Measurements from ENCODE around the gene GALNT2.

The GALNT2 gene

DNA sequence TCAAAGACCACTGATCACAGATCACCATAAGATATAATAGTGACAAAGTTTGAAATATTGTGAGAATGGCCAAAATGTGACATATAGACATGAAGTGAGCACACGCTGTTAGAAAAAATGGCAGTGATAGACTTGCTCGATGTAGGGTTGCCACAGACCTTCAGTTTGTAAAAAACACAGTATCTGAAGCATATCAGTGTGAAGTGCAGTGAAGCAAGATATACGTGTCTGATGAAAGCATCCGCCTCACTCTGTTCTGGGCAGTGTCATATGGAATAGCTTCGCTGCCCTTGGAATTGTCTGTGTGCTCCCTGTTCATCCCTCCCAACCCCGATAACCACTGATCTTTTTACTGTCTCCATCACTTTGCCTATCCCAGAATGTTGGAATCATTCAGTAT lies 50.7 kb downstream of the GALNT2 start:
- DNase-seq = no peak

DNA sequence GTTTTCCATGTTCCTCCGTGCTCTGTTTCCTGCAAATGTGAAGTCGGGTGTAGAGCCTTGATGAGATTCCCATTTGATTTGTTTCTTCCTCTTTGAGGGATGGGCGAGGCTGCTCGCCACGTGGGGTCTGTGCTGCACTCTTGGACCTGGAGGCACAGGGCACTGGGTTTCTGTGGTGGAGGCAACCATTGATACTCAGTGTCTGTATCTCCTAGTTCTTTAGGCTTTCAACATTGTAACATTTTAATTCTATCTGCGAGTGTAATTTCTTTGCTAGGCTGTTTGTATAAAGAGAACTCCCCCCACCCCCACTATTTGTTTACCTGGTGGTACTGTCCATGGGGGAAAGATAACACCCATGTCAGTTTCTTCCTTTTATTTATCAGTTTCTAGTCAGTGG lies 52.3 kb downstream of the GALNT2 start:
- no peak for DNase-seq

DNA sequence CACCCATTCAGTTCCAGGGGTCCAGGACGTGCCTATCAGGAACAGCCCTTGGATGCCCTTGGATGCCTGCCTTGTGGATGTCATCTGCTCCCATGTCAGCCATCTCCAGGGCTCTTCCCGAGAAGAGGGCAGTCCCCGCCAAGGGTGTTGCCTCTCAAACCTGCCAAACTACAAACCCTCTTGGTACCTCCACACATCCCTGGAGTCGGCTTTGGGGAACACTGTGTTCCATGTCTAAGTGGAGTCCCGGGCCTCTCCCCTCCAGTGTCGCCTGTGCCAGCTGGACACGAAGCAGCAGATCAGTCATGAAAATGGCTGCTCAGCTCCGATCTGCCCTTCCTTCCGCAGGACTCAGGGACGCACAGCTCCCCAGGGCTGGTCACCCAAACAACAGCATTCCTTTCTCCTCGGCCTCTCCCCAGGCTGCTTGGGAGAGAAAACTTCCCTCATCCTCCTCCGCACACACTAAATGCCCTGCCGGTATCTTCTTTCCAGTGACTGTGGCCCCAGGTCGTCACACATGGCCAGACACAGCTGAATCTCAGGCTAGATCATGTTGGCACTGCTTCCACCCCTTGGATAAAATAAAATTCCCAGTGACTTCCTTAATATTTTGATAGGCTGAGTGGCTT lies 53.4 kb downstream of the GALNT2 start:
- DNase-seq = no peak

DNA sequence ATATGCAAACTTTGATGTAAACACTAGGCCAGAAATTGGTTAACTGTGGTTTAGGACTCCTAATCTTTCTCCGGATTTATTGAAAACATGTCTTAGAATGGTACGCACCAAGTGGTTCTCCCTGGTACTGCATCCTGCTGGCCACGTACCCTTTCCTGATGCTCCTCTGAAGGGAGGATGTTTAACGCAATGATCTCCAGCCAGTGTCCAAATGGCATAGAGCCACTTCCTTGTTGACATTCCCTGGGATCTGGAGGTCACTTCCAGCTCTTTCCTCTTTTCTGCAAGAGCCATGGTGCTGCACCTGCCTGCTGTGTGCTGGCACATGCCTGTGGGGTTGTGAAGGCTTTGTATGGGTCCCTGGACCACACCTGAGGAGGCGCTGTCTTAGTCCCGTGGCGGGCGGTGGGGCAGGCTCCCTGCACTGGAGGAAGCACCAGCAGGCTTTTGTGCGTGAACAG lies 53.9 kb downstream of the GALNT2 start:
- DNase-seq = no peak

DNA sequence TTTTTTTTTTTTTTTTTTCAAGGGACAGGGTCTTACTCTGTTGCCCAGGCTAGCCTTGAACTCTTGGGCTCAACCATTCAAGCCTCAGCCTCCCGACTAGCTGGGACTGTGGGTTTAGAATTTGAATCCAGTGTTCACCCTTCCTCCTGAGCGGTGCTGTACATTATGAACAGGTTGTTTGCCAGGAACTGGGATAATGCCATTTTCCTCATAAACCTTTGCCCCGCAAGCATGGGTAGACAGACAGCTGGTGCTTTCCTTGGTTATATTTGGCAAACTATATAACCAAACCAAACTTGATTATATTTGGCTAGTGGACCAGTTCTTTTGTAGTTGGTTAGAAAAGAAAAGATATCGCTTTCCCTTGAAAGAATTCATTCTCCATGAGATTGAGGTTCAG lies 54.9 kb downstream of the GALNT2 start:
- DNase-seq = no peak

DNA sequence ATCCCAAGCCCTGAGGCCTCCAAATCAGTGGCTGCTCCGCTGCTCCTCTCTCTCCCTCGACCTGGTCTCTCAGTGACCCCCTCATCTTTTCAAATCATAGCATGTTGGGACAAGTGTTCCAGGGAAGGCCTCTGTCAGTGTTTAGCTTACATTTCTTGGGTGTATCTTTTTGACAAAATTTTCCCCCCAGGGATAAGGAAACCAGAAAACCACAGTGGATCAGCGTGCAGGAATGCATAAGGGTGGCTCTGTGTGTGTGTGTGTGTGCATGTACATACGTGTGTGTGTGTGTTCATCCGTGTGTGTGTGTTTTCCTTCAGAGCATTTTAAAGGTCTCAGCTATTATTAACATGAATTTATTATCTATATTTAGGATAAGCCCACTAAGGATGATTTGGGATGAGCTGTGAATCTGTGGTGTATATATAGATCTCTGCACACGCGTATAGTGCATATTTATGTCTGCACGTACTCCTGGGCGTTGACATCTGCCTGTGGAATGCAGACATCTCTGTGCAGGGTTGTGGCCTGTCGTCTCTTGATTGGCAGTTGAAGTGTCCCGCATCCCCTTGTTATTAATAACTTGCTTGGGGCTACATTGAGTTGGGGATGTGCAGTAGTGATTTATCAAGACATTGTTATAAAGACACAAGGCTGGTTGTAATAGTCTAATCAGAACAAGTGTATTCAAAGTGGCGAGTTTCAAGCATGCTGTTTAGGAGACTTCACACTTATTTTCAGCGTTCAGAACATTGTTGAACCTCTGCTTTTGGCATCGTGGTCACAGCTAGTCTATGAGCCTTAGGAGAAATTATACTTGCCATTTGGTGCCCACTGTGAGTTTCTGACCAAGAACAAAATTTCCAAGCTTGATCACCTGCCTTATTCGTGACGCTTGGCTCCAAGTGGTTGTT lies 55.6 kb downstream of the GALNT2 start:
- DNase-seq = no peak

DNA sequence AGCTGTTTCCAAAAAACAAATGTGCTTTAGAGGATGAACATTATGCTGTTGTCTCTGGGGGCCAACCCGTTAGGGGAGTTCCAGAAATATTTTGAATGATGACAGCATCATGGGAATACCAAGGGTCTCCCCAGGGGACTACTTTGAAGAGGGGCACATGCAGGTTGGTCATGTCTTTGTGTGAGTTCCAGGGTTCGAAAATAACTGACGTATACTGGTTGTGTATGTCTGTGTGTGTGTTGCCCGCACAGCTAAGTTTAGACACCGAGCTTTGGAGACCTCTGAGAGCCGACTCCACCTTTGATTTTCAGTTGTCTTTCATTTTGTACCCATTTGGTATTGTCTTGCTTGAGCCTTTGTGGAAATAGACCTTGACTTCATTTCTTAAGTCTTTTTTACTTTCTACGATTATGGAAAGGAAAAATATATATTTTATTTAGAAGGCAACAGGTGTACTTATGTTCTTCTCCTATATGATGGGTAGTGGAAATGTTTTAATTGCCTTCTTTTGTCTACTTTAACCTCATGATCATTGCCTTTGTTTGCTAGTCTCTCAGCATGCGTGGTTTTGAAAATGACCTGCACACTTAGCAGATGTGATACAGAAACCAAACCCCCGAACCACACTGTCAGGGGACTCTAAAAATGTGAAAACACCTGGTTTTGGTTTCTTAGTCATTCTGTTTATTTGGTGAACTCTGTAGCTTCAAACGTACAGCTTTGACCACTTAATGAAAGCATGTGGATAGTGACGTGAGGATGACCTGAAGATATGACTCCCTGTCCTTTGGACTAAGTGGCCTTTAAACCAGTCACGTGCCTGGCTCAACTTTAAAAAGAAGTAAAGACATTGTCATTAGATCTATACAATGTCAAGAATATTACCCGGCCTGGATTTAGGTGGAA lies 56.5 kb downstream of the GALNT2 start:
- no peak for DNase-seq

DNA sequence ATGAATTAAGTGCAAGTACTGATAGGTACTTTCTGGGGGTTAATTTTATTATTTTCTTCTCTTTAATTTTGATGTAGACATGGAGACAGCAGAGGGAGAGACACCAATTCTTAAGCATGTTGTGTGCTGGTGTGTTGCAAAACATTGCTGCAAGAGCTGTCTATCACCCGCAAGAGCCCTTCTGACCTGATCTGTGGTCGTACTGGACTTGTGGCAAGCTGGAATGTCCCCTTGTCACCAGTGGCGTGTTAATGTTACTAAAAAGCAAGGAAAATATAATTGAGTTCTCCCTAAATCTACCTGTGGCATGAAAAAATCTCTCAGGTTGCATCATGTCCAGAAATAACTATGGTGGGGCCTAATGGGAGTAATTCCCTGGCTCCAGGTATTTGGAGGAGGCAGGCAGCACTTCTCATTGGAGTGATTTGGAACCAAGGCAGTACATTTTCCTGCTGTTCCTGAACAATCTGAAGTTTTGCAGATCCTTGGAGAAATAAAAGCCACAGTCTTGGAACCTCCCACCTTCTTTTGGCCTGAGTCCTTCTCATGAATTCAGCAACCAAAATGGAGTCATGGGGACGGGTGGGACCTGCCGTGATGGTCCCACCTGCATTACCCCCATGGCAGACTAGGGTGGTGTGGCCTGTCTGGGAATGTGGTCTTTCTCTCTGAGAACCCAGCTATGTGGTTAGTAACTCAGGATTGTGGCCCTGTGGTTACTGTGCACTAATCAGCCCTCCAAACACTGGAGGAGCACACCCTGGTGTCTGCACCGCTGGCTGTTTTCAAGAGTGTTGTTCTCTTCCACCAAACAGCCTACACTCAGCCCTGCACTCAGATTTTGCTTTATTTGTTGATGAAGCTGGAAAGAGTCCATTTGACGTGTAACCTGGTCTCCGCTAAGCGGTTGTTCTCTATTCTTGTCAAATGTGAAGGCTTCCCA lies 57.4 kb downstream of the GALNT2 start:
- DNase-seq = no peak

DNA sequence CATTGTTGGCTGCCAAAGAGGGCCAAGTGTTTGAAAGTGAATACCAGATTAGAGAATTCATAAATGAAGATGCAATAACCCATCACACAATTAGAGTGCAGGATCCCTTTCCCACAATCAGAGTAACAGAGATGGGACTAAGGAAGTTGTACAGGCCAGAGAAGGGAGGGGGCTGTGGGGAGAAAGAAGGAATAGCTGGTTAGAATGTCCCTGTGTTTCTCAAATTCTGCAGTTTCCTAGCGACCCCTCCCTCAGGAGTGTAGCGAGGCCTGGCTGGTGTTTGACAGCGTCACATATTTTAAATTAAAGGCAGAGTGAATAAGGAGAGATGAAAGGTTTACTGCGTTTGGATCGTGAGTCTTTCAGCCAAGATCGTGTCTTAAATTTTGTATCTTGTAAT lies 58.1 kb downstream of the GALNT2 start:
- no peak for DNase-seq

DNA sequence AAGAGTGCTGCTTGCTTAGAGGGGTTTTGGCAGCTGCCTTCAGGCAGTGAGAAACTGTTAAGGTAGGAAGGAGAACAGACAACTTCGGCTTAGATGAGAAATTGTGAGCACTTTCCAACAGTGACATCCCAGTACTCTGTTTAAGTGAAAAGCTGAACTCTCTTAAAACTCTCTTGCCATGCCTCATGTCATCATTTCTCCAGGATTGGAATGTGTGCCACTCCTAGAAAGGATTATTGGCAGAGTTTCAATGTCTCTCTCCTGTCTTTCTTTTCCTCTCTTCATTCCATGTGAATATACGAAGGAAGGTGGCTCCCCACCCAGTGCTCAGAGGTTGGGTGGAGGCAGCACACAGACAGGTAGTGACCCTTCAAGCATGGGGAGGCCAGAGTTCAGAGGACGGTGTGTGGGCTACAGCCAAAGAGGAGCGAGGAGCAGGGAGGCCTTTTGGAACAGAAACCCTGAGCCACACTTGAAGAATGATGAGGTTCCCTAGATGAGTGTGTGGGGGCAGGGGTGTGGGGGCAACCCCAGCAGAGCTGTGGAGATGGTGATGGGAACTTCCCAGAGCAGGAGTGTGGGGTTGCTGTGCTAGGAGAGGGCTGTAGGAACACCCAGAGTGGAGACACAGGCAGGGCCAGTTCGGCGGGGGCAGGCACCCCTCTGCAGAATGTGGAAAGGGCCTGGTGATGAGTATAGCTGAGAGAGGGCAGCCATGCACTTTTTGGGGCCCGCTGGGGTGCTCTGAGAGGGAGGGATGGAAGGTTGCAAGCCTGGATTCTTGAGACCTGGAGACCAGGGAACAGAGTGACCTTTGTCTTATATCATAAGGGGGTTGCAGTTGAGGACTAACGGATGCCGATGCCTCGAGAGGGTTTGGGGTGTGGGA lies 58.8 kb downstream of the GALNT2 start:
- no peak for DNase-seq

DNA sequence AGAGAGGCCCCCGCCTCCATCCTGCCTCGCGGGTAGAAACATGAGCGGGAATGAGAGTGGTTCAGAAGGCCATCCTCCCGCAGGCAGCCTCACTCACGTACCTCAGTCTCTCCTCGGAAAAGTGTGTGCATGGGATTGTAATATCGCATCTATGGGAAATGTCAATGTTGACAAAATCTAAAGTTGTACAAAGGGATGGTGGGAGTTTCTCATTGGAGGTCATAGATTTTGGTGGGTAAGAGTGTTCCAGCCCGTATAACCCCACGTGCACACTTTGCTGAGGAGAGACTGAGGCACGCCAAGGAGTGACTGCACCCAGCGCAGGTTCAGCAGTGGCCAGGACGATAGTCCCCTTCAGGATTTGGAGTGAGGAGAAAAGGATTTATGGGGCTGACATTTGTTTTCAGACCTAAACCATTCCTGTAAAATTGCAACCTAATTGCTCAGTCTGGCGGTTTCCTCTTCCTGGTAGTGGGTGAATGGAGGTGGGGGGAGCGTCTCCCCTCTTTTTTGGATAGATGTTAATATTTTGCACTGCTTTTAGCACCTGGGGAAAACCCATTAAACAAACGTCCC lies 59.6 kb downstream of the GALNT2 start:
- DNase-seq = no peak

DNA sequence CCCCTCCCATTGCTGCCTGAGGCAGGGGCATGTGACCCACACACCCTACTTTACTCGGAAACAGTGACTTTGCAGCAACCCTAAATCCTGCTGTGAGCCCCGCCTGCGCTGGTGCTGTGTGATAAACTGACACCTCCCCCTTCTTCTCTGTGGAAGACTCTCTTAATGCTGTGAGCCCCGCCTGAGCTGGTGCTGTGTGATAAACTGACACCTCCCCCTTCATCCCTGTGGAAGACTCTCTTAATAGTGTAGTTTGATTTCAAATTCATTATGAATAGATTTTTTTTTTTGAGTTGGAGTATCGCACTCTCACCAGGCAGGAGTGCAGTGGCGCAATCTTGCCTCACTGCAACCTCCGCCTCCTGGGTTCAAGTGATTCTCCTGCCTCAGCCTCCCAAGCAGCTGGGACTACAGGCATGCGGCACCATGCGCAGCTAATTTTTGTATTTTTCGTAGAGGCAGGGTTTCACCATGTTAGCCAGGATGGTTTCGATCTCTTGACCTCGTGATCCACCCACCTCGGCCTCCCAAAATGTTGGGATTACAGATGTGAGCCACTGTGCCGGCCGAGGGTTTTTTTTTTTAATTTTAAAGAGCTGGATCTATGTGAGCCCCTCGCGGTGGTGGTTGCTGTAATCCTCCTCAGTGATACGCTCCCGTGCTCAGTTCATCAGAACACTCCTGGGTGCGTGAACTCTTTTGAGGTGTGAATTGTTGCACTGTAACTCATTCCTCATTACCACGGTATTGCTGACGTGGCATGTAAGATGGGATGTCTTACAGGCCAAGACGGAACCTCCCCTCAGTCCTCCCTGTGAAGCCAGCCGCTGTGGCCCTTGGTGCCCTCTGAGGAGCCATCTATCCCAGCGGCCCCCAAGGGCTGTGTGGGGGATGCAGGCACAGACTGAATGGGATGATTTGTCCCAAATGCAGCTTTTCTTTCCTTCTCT lies 60.3 kb downstream of the GALNT2 start:
- no peak for DNase-seq

DNA sequence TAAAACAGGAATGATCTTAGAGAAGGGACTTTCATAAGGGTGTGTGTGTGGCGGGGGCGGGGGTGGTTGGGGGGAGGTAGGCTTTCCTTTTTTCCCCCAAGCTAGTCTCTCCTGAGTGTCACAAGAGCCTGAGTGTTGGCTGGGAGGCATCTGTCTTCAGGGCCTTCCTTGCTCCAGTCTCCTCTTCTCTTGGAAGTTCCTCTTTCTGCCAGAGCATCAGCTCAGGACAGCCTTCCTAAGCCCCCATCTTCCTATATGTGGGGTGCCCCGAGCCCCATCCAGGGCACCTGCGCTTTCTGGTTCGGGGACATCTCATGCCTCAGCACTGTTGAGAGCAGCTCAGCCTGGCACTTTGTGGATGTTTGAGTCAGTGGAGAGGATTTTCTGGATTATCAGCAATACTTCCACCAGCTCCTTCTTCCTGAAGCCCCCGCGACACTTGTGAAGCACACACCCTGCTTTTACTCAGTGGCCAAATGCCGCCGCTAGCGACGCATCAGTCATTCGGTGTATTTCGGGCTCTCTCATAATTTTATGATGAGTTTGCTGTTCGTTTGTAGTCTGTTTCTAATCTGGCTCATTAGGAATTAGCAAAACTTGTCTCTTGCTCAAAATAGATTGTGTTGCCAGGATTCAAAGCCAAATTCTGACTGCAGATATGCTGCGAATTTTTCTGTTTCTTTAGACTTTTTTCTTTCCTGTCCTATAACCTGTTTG lies 61.7 kb downstream of the GALNT2 start:
- no peak for DNase-seq

DNA sequence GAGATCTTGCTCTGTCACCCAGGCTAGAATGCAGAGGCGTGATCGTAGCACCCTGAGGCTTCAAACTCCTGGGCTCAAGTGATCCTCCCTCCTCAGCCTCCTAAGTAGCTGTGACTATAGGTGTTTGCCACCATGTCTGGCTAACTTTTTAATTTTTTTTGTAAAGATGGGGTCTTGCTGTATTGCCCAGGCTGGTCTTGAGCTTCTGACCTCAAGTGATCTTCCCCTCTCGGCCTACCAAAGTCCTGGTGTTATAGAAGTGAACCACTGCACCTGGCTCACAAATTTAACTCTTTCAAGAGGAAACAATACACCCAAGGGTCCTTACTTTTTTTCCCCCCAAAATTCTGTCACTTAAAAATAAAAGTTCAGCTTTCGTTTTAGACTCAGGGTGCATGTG lies 62.3 kb downstream of the GALNT2 start:
- no peak for DNase-seq

DNA sequence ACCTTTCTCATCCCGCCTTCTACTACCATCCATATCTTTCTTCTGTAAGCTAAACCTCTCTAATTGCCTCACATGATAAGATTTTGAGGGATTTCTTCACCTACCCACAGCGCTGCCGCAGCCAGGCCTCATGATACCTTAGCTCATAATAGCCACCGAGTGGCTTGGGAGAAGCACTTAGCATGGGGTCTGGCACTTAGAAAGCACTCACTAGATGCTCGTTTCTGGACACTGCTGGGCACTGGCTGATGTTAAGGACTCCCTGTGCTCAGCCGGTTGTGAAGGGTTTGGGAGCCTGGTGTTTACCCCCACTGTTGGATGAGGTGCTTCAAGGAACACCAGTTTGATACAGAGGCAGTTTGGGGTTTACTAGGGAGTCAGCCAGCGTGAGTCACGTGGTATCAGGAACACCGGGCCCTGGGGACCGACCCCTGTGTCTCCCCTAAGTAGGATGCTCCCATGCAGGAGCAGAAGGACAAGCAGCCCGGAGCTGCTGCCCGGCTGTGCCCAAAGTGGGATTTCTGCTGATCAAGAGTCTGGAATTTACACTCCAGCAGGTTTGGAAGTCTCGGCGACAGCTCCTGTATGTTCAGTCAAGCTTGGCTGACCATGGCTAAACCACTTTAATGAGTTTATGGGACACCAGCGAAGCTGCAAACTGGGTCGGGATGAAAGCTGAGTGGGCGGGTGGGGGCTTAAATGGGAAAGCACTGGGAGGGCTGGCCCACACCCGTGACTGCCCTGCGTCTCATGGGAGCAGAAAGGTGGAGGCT lies 63.3 kb downstream of the GALNT2 start:
- peak; percentile 28 to 49 for DNase-seq

DNA sequence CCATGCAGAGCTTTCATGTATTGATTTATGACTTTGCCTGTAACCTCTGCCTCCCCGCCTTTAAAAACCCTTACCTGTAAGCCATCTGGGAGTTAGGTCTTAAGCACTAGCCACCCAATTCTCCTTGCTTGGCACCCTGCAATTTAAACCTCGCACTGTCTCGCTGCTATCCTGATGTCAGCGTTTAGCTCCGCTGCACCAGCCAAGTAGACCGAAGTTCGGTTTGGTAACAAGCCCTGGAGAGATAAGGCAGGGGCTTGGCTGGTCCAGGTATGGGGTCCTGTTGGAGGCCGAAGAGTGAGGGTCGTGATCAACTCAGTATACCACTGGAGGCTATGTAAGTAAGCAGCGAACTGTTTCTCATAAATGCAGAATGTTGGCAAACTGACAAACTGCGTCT lies 64.4 kb downstream of the GALNT2 start:
- no peak for DNase-seq

DNA sequence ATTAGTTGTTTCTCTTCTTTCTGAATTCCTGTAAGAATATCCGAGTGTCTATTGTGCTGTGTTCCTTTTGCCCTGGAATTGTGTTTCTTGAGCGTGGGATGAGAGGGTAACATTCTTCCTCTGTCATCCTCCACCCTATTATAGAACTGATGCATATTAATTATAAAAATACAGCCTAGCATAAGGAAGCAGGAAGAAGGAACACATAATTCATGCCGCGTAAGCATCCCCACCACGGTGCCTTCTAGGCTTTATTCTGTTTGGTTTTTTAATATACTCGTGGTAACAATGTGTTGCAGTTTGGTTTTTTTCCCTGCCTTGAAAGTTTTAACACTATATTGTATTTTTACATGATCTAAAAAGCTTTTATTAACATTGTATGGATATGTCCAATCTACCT lies 65.7 kb downstream of the GALNT2 start:
- DNase-seq = no peak

DNA sequence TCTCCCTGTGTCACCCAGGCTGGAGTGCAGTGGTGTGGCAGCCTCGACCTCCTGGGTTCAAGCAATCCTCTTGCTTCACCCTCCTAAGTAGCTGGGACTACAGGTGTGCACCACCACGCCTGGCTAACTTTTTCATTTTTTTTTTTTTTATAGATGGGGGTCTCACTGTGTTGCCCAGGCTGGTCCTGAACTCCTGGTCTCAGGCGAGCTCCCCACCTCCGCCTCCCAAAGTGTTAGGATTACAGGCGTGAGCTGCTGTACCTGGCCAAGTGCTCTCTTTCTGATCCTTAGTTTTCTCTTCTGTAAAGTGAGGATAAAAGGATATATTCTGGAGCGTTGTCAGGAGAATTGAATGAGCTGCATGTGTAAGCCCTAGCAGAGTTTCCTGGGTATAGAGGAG lies 68.7 kb downstream of the GALNT2 start:
- DNase-seq = no peak
